ENCODE measurements around the gene CFAP100. TPM values are rescaled to one million over a fixed set of nuclear protein-coding genes. Genes with fewer than 3 reads are reported as not detected.

Gene CFAP100
- total RNA-seq, 2 experiments from 2014 or later = not detected

DNA sequence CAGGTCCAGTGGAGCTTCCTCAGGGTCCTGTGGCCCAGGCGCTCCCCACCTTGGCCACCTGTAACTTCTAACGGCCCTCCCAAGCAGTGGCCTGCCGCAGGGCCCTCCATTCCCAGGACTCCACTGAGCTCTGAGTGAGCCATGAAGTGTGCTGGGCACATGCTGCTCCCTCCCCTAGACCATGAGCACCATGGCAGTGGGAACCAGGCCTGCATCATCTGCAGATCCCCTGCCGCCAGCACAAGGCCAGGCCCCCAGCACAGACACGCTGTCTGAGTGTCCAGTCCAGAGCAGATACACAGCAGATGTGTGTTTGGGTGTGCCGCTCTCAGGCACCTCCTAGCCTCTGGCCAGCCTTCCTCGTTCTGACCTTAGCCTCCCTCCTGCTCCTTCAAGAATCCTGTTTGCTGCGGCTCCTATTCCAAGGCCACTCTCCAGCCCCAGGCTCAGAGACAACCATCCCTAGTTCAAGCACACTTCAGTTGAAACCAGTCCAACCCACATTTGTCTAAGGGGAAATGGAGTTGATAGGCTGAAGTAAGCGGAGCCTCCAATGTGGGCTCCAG, 30.5 kb upstream of the CFAP100 start:
- Mint-ChIP-seq H3K4me3 (no peak overlapping the region), H3K27me3 (peaks cover 13% of the 10 kb centered on the region), H3K4me1 (no peaks in the 10 kb centered on the region), H3K9me3 (no peaks in the 10 kb centered on the region), H3K27ac (no peak overlapping the region), H3K36me3 (no peaks in the 10 kb centered on the region)
- ATAC-seq (ENCODE audit: low read depth) (no peak), DNase-seq (no peak)
- POLR2A ChIA-PET = no interaction called here

DNA sequence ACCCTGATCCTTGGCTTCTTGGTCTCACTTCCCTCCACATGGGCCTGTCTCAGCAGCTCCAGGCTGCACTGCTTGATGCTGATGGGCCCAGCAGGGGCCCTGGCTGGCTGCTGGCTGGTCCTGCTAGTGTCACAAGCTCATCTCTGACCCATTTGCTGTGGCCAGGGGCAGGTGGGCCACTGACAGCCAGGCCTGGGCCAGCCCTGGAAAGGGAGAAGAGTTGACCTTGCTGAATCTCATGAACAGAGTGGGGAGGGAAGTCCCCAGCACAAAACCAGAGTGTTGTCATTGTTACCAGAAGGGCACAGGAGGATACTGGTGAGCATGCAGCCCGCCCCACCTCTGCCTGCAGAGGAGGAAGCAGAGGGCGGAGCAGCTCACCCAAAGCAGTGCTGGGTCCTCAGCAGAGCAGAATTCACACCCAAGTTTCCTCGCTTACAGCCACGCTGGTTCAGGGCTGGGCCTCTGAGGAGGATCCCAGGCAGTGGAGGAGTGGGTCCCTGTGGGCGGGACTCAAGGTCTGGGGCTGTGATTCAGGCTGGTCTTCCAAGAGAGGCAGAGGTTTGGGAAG, 29.9 kb upstream of the CFAP100 start:
- POLR2A ChIA-PET = no interaction called here
- Mint-ChIP-seq H3K27ac (no peak overlapping the region), H3K27me3 (peaks cover 8% of the 10 kb centered on the region), H3K36me3 (no peaks in the 10 kb centered on the region), H3K4me1 (no peaks in the 10 kb centered on the region), H3K9me3 (no peaks in the 10 kb centered on the region), H3K4me3 (no peak overlapping the region)
- ATAC-seq (ENCODE audit: low read depth) = no peak
- no peak for DNase-seq

DNA sequence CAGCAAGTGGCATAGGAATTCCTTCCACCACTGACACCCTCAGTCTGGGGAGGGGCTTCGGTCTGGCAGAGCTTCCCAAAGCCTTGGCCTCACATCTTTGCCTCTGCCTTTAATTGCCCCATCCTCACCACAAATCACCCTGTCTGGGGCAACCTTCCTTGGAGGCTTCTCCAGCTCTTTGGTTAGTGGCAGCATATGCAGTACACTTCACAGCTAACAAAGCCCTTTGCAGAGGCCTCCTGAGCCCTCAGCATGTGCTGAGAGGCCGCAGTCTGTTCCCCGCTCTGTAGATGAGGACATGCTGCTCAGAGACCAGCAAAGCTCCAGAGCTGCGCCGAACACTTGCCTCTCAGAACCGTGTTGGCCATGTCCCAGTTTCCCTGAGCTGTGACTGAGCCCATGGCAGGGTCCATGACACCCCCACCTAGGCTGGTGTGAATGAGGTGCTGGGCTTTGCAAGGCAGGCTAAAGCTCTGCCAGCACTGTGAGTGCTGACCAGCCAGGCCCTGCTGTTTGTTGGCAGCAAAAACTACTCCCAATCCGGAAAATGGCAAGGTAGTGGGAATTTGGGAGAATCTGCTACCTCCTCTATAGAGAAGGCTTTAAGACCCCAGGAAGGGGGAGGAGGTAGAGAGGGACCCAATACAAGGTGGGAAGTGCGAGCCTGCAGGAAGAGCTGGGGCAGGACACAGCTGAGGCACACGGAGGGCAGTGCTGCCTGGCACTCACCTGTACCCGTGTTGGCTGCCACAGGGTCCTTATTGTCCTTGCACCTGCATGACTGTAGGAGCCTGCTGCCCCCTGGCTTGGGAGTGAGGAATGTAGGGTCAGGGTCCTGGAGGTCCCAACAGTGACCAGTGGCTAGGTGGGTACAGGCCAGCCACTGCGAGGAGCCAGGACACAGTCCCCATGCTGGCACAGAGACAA, 29.1 kb upstream of the CFAP100 start:
- POLR2A ChIA-PET = no interaction called here
- Mint-ChIP-seq H3K4me1 (no peaks in the 10 kb centered on the region), H3K9me3 (no peaks in the 10 kb centered on the region), H3K27me3 (peaks cover 5% of the 10 kb centered on the region), H3K27ac (no peak overlapping the region), H3K36me3 (no peaks in the 10 kb centered on the region), H3K4me3 (no peak overlapping the region)
- ATAC-seq (ENCODE audit: low read depth) = no peak
- DNase-seq = no peak

DNA sequence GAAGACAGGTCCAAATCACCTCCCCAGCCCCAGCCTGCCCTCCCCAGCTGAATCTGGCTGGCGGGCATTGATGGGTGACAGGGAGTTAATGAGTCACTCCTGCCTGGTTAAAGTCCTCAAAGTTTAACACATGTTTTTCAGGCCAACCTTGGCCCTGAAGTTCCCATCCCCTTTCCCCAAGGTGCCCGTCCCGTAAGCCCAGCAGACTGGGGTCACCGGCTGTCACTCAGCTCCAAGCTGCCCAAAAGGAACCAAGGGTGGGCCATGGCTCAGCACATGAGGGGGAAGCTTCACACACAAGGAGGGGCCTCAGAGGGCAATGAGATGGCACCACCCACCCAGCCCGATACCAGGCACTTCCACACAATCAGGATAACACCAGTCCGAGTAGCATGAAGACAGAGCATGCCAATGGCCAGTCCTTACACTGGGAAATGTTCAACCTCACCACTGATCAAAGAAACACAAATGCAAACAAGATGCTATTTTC, 27.3 kb upstream of the CFAP100 start:
- POLR2A ChIA-PET = no interaction called here

DNA sequence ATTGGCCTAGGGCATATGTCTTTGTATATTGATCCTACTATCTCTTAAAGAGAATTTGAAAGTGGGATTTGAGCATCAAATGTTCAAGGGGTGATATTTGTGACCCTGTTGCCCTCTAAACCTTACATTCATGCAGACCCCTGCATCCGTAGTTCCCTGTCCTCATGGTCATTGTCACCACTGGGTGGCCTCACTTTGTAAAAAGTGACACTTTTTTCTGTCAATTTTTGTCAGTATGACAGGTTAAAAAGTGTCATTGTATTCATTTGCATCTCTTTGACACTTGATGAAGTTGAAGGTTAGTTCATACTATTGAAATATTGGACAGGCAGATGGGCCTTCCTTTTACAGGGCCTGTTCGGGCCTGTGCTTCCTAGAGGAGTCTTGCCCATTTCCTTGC, 25.2 kb upstream of the CFAP100 start:
- H3K27me3 Mint-ChIP-seq = no peaks in the 10 kb centered on the region
- POLR2A ChIA-PET = no interaction called here
- H3K4me3 Mint-ChIP-seq = no peak overlapping the region
- no peaks in the 10 kb centered on the region for H3K4me1 Mint-ChIP-seq
- no peak overlapping the region for H3K27ac Mint-ChIP-seq
- no peaks in the 10 kb centered on the region for H3K9me3 Mint-ChIP-seq
- ATAC-seq (ENCODE audit: low read depth) (no peak), DNase-seq (no peak)
- H3K36me3 Mint-ChIP-seq = no peaks in the 10 kb centered on the region

More for the DNA sequence above, 27.3 kb upstream of the CFAP100 start:
- DNase-seq (no peak), ATAC-seq (ENCODE audit: low read depth) (no peak)
- H3K36me3 Mint-ChIP-seq = no peaks in the 10 kb centered on the region
- H3K9me3 Mint-ChIP-seq = no peaks in the 10 kb centered on the region
- no peak overlapping the region for H3K27ac Mint-ChIP-seq
- no peaks in the 10 kb centered on the region for H3K4me1 Mint-ChIP-seq
- no peaks in the 10 kb centered on the region for H3K27me3 Mint-ChIP-seq
- H3K4me3 Mint-ChIP-seq = no peak overlapping the region

DNA sequence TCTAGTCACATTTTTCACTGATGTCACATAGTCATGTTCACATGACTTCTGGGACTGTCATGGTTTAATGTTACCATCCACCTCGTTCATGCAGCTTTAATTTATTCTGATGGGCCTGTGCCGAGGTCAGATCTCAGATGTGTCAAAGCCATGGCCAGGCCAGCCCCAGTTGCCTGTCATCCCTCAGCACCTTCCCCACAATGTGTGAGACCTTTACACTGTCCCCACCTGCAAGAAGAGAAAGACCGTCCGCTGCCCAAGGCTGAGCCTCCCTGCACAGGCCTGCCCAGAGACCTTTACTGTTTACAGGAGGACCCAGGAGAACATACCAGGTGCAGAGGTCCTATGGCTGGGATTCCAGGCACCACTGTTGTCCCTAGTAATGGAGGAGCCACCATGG, 24.7 kb upstream of the CFAP100 start:
- Mint-ChIP-seq H3K4me1 (no peaks in the 10 kb centered on the region), H3K36me3 (no peaks in the 10 kb centered on the region), H3K9me3 (no peaks in the 10 kb centered on the region), H3K4me3 (no peak overlapping the region), H3K27me3 (no peaks in the 10 kb centered on the region), H3K27ac (no peak overlapping the region)
- no peak for ATAC-seq (ENCODE audit: low read depth)
- DNase-seq = no peak
- POLR2A ChIA-PET = no interaction called here

DNA sequence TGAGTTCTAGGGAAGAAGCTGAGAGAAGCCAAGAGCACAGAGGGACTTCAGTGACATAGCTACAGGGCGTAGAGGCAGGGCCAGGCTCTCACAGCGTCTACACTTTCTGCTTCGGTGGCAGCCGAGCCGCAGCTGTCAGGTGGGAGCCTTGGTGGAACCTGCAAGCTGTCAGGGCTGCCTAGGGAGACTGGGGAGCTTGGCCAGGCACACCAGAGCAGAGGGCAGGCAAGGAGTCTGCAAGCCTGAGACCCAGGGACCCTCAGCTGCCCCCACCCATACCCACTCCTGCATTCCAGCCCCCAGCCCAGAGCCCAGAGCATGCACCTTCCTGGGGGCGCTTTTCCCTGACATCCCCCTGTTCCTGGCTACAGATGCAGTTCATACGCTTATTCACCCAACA, 24.1 kb upstream of the CFAP100 start:
- Mint-ChIP-seq H3K27me3 (no peaks in the 10 kb centered on the region), H3K36me3 (no peaks in the 10 kb centered on the region), H3K27ac (no peak overlapping the region), H3K4me3 (no peak overlapping the region), H3K4me1 (no peaks in the 10 kb centered on the region), H3K9me3 (no peaks in the 10 kb centered on the region)
- no peak for DNase-seq
- POLR2A ChIA-PET = no interaction called here
- ATAC-seq (ENCODE audit: low read depth) = no peak

DNA sequence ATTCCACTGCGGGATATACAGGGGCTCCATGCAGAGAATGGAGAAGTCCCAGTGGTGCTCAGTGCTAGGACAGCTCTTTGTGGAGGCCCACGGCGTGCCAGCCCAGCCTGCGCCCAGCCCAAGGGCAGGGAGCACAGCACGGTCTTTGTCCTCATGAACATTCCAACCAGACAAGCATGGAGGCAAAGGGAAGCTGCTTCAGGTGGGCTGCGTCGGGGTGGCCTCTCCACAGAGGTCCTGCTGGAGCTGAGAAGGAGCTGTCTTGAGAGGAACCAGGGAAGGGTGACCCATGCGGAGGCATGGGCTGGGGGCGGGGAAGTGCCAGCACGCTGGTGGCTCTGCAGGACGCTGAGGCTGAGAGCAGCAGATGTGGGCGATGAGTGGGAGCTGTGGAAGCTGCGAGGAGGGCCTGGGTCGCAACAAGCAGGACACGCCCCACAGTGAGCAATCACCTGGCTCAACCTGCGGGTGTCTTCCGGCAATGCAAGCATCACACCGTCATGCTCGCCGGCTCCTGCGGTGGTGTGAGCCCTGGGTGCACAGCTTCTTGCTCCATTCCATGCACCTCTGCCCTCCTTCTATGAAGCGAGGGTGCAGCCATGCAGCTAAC, 23.5 kb upstream of the CFAP100 start:
- POLR2A ChIA-PET = no interaction called here
- H3K36me3 Mint-ChIP-seq = no peaks in the 10 kb centered on the region
- no peaks in the 10 kb centered on the region for H3K4me1 Mint-ChIP-seq
- H3K27ac Mint-ChIP-seq = no peak overlapping the region
- ATAC-seq (ENCODE audit: low read depth) (no peak), DNase-seq (no peak)
- H3K4me3 Mint-ChIP-seq = no peak overlapping the region
- no peaks in the 10 kb centered on the region for H3K27me3 Mint-ChIP-seq
- H3K9me3 Mint-ChIP-seq = no peaks in the 10 kb centered on the region

DNA sequence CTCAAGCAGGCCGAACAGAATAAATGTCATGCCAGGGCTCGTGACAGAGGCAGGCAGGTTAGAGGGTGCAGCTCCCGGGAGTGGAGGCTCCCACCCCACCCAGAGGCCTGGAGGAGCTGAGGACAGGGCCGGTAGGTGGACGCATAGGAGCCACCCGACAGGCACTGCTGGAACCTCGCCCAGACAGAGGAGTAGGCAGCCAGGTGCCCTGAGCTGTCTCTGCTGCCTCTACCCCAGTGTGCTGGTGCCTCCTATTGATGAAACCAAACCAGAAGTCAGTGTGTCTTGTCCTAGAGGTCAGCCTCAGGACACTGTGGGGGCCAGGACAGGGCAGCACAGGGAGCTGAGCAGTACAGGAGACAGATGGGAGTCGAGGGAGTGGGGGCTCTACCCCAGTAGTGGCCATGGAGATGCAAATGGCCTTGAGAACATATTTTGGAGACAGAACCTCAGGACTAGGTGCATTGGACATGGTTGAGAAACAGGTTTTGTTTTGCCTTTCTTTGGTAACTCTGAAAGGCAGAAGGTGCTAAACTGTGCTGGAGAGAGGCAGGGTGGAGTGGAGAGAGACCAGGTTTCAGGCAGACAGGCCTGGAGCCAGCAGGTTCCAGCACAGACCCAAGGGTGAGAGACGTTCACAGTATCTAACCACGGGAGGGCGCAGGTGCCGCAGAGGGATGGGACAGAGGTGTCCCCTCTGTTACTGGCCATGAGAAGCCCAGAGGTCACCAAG, 22.1 kb upstream of the CFAP100 start:
- DNase-seq = no peak
- POLR2A ChIA-PET = no interaction called here
- no peaks in the 10 kb centered on the region for H3K36me3 Mint-ChIP-seq
- no peak for ATAC-seq (ENCODE audit: low read depth)
- no peak overlapping the region for H3K4me3 Mint-ChIP-seq
- H3K27ac Mint-ChIP-seq = no peak overlapping the region
- no peaks in the 10 kb centered on the region for H3K4me1 Mint-ChIP-seq
- no peaks in the 10 kb centered on the region for H3K9me3 Mint-ChIP-seq
- no peaks in the 10 kb centered on the region for H3K27me3 Mint-ChIP-seq

DNA sequence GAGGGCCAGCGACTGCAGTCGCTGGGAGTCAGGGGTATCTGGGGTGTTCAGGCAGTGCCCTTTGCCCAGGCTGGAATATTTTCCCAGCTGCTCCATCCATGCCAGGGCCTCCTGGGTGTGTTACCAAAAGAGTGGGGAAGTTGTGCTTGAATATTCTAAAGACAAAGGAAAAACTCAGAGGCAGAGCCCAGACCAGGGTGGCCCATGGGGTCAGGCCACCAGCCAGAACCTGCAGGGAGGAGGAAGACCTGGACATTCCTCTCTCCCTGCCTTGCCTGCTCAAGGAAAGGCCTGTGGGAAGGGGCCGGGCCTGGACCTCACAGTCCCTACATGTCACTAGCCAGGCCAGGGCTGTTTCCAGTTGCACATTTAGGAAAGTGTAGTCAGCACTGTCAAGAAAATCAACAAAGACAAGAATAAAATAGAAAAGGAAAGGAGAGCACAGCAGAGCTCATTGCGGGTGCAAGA, 21.5 kb upstream of the CFAP100 start:
- no peaks in the 10 kb centered on the region for H3K27me3 Mint-ChIP-seq
- no peak overlapping the region for H3K4me3 Mint-ChIP-seq
- no peaks in the 10 kb centered on the region for H3K9me3 Mint-ChIP-seq
- POLR2A ChIA-PET = no interaction called here
- no peak overlapping the region for H3K27ac Mint-ChIP-seq
- ATAC-seq (ENCODE audit: low read depth) (no peak), DNase-seq (no peak)
- H3K36me3 Mint-ChIP-seq = no peaks in the 10 kb centered on the region
- no peaks in the 10 kb centered on the region for H3K4me1 Mint-ChIP-seq

DNA sequence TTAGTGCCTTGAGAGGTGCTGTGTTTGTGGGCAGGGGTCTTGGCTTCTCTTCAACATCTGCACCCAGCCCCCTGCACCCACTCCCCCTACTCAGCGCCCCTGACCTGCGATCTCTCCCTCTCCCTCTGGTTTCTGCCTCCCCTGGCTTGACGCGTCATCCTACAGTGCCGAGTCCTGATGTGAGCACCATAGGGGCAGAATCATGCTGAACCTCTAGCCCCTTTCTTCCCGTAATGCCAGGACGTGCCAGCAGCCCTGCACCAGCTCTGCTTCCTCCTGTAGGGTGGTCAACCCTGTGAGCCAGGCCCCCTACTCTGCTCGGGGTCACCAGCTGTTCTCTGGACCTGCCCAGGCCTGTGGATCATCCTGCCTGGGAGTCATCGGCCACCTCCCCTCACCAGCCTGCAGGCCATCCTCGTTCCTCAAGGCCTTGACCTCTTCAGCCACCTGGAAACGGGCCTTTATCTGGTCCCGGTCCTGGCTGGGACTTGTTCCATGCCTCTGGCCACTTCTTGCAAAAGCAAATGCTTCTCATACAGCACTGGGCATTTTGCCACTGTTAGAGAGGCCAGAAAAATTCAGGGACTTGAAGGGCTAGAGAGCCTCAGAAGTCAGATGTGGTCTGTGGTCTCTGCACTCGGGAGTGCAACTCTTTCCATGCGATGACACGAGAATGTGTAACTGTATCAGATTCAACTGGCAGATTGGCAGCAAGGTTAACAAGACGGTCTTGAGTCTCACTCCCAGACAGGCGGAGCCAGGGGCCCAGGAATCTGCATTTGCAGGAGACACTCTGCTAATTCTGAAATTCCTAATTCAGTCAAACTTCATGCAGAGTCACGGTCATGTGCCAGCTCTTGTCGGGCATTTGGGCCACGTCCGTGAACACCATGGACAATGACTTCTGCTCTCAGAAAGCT, 20.8 kb upstream of the CFAP100 start:
- DNase-seq (no peak), ATAC-seq (ENCODE audit: low read depth) (no peak)
- H3K4me3 Mint-ChIP-seq = no peak overlapping the region
- no peaks in the 10 kb centered on the region for H3K4me1 Mint-ChIP-seq
- no peak overlapping the region for H3K27ac Mint-ChIP-seq
- H3K27me3 Mint-ChIP-seq = no peaks in the 10 kb centered on the region
- no peaks in the 10 kb centered on the region for H3K9me3 Mint-ChIP-seq
- H3K36me3 Mint-ChIP-seq = no peaks in the 10 kb centered on the region
- POLR2A ChIA-PET = no interaction called here

DNA sequence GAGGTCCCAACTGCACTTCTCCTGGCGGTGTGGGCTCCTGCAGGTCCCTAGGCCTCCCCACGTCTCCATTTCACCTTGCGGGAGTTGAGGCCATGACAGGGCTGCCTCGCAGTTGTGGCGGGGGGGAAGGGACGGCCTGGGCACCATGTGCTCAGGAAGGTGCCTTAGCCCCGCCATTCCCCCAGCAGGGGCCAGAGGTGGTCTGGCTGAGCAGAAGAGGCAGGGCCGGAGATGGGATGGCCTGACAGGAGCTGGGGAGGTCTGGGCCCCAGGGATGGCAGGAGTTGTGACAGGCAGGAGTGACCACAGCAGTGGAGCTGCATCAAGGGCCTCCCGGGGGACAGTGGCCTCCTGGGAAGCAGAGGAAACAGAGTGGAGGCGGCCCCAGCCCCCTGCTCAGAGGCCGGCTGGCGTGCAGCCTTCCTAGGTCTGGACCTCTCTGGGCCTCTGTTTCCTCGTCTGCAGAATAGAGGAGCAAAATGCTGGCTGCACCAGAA, 18.8 kb upstream of the CFAP100 start:
- DNase-seq (no peak), ATAC-seq (ENCODE audit: low read depth) (no peak)
- no peak overlapping the region for H3K27ac Mint-ChIP-seq
- H3K4me1 Mint-ChIP-seq = no peaks in the 10 kb centered on the region
- no peaks in the 10 kb centered on the region for H3K9me3 Mint-ChIP-seq
- POLR2A ChIA-PET = no interaction called here
- no peak overlapping the region for H3K4me3 Mint-ChIP-seq
- H3K36me3 Mint-ChIP-seq = no peaks in the 10 kb centered on the region
- no peaks in the 10 kb centered on the region for H3K27me3 Mint-ChIP-seq

Data from activated naive CD8-positive, alpha-beta T cell treated with anti-CD3 and anti-CD28 coated beads, Interleukin-2, amount 10 ng/mL, durations not matched to agents 7 days and 5 days (primary cell).